C4-2B (cell line): ENCODE measurements around the gene CNOT9.

Experiments used
- H3K27ac ChIP-seq: fragments of 450-650 bp; 2 replicates; pipeline ENCODE4 v1.5.1; 2017
- CTCF ChIP-seq: fragments of 450-650 bp; conservative IDR thresholded peaks from 2 replicates; pipeline ENCODE4 v1.5.1; 2017; ENCODE audit warnings: mild to moderate bottlenecking
- ZFX ChIP-seq: fragments of 450-650 bp; IDR thresholded peaks from 2 replicates; pipeline ENCODE4 v1.6.1; 2017

CNOT9 gene

GRCh38 chr2:218582076-218582475 lies 13.4 kb downstream of the CNOT9 start:
- no peak overlapping the region for H3K27ac ChIP-seq
- TF ChIP-seq CTCF (no peak), ZFX (no peak)

- TF ChIP-seq ZFX: no peak
- no peak; the same call in 1 of the 2 replicates for TF ChIP-seq CTCF
- H3K27ac ChIP-seq: no peak overlapping the region
Measured at GRCh38 chr2:218583983-218584850, 15.6 kb downstream of the CNOT9 start.

- H3K27ac ChIP-seq: no peak overlapping the region
- TF ChIP-seq CTCF (no peak), ZFX (no peak)
Measured at GRCh38 chr2:218585541-218585940, 16.9 kb downstream of the CNOT9 start.

DNA sequence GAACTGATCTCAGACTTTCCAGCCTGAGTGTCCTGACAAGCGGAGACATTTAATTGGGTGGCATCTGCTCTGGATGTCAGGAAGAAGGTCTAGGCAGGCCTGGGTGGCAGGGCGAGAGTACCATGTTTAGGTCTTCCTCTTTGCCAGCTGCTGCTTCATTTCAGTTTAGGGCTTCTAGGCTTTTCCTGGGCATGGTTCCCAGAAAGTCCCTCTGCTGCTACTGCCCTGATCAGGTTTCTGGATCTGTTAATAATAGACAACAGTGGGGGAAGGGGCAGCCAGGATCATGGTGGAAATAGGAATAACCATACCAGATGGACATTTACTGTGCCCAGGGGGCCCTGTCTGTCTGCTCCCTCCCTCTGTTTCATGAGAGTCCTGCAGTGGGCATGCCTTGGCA lies 36.8 kb downstream of the CNOT9 start:
- peak overlapping the region; percentile 34 for H3K27ac ChIP-seq
- TF ChIP-seq CTCF (no peak), ZFX (no peak)

DNA sequence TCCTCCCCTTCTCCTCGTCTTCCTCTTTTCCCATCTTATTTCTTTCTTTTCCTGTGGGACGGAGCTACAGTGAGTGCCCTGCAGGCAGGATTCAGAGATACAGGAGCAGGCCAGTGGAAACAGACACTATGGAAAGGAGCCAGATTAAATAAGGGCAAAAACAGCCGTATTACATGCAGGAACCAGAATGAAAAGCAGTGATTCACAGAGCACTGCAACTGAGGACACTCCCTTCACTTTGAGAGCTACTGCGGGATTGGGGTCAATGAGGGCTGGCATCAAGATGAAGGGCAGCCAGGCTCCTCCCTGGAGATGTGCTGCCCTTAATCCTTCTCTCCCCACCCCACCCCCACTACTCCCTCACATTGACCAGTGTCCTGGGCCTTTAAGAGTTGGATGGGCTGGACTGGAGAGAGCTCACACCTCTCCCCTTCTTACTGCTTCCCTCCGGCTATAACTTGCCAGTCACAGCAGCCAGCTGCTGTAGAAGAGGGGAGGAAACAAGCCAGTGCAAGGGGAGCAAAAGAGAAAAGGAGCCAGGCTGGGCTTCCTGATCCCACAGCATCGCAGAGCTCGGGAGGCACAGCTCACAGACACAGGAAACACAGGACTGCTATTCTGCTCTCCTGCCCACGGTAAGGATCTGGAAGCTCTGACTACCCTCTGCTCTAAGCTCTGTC lies 38.9 kb downstream of the CNOT9 start, which contains the start of gene PLCD4:
Gene PLCD4, plus strand, starts transcription at position 464 of the 680 bp plus-strand sequence. CDS start 7,841 bp downstream, outside the sequence.
- H3K27ac ChIP-seq: no peak within 1 kb of the TSS
- TF ChIP-seq CTCF (no peak), ZFX (no peak)

GRCh38 chr2:218615868-218616315 lies 47.3 kb downstream of the CNOT9 start:
- no peak overlapping the region for H3K27ac ChIP-seq
- TF ChIP-seq CTCF: no peak
- no peak for TF ChIP-seq ZFX
